HL-60 (cell line): Measurements from ENCODE around the gene HLA-DMA.

Experiments
- CTCF ChIP-seq: IDR thresholded peaks from one replicate; pipeline ENCODE4 v1.5.1; 2011; ENCODE audit warnings: low read length, control low read depth, inconsistent platforms; ENCODE audit not compliant: insufficient read depth
- POLR2AphosphoS5 ChIP-seq: IDR thresholded peaks from 2 replicates; pipeline ENCODE4 v1.6.1; 2012; ENCODE audit warnings: low read depth
- SPI1 ChIP-seq: IDR thresholded peaks from 2 replicates; pipeline ENCODE4 v1.6.1; 2012; ENCODE audit warnings: low read depth, mild to moderate bottlenecking, borderline replicate concordance
- TF ChIP-seq, protein P1 (sequence below): IDR thresholded peaks from 2 replicates; pipeline ENCODE4 v1.6.1; 2012; ENCODE audit warnings: low read depth; ENCODE audit not compliant: insufficient replicate concordance

DNA sequence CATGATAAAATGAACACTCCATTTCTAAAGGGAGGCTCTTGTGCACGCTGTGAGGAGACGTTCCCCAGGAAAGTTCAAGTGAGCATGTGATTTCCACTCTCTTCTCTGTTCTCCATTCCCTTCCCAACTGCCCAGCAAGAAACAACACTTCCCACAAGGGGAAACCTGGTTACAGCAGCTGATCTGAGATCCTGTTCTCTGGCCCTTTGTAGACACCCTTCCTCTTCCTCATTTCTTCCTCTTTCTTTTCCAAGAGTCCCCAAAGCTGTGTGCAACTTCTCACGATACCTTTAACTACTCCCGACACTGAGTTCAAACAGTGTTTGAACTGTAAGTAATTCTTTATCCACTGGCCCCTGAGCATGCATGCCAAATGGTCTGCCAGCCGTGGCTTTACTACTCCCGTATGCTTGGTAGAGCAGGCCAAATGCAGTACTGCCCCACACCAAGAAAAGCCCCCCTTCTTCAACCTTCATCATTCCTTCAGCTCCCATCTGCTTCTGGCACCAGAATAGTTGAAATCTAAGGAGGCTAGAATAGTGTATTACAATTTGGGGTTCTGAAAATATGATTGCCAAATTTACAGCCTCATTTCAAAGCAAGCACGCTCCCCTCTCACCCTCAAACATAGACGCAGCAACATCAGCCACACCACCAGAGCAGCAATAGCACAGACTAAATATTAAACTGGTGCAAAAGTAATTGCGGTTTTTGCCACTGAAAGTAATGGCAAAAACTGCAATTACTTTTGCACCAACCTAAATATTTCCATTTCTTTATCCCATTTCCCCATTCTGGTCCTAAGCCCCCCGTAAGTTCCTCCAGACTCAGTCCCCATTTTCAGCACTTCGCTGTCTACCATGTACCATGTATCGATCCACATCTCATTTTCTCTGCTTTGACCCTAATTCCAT, 16.4 kb downstream of the HLA-DMA start:
- TF ChIP-seq CTCF (no peak), POLR2AphosphoS5 (no peak), SPI1 (peak; percentile 80)
- TF ChIP-seq, protein P1, sequence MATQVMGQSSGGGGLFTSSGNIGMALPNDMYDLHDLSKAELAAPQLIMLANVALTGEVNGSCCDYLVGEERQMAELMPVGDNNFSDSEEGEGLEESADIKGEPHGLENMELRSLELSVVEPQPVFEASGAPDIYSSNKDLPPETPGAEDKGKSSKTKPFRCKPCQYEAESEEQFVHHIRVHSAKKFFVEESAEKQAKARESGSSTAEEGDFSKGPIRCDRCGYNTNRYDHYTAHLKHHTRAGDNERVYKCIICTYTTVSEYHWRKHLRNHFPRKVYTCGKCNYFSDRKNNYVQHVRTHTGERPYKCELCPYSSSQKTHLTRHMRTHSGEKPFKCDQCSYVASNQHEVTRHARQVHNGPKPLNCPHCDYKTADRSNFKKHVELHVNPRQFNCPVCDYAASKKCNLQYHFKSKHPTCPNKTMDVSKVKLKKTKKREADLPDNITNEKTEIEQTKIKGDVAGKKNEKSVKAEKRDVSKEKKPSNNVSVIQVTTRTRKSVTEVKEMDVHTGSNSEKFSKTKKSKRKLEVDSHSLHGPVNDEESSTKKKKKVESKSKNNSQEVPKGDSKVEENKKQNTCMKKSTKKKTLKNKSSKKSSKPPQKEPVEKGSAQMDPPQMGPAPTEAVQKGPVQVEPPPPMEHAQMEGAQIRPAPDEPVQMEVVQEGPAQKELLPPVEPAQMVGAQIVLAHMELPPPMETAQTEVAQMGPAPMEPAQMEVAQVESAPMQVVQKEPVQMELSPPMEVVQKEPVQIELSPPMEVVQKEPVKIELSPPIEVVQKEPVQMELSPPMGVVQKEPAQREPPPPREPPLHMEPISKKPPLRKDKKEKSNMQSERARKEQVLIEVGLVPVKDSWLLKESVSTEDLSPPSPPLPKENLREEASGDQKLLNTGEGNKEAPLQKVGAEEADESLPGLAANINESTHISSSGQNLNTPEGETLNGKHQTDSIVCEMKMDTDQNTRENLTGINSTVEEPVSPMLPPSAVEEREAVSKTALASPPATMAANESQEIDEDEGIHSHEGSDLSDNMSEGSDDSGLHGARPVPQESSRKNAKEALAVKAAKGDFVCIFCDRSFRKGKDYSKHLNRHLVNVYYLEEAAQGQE = no peak
